CD4-positive, alpha-beta T cell treated with Interleukin-1 beta for 1 hour (primary cell): ENCODE data around the gene SLC9A7.

ENCODE experiments used
- DNase-seq, 2 donors: peaks; one replicate each; pipeline ENCODE4 v3.0.0-alpha.2; 2020 to 2022

The SLC9A7 gene

GRCh38 chrX:46597771-46598170 lies 161.1 kb downstream of the SLC9A7 start:
- DNase-seq: no peak

DNA sequence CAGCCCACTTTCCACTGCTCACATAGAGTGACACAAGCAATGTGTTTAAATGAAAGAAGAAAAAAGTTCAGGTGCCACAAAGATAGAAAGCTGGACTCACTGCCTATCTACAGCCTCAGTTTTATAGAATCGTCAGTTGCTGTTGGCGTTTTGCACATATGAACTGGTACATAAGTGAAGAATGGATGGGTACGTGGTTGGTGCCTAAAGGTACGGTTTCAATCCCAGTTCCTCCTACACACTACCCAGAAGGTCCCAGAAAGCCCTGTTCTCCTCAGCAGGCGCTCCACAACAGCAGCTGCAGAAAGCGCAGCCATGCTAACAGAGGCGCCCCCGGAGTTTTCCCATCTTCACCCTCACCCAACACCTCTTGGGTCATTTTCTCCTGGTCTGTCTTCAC lies 161.7 kb downstream of the SLC9A7 start:
- no peak for DNase-seq

- DNase-seq: no peak
These were observed 163.8 kb downstream of the SLC9A7 start for GRCh38 chrX:46595084-46595483.

DNA sequence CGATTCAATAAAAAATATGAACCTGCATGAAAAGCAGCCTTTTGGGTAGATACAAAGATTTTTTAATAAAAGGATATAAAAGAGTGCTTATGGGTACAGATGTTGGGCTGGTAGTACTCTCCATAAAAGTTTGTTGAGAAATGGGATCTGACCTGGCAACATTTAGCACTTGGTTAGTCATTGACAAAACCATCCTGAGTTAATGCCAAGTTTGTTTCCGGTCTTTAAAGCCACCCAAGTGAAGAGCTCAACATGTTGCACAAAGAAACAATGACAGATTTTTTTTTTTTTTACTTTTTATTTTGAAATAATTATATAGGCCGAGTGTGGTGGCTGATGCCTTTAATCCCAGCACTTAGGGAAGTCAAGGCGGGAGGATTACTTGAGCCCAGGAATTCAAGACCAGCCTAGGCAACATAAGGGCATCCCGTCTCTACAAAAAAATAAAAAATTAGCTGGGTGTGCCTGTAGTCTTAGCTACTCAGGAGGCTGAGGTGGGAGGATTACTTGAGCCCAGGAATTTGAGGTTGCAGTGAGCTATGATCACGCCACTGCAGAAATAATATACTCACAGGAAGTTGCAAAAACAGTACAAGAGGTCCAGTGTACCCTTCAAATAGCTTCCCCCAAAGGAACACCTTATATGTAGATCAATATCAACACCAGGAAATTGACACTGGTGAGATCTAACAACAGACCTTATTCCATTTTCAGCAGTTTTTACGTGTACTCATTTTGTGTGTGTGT lies 168.8 kb downstream of the SLC9A7 start:
- peak in 1 of 2 donors; percentile 6 for DNase-seq

DNA sequence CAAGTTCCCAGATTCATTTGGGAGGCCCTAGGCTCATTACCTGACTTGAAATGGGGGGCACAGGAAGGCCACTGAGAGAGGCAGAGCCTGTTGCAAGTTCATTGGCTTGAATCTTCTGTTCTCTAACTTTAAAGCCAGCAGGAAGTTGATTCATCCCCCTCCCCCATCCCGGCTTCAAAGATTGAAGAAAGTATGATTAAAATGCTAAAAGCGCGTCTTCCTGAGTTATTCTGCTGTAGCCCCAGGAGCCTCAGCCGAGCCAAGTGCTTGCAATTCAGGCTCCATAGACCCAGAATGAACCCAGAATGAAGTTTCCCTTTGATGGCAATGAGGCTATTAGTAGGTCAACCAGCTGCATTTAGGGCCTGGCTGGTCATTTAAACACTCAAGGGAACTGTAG lies 170.7 kb downstream of the SLC9A7 start:
- peak; percentile 13 to 36 for DNase-seq

DNA sequence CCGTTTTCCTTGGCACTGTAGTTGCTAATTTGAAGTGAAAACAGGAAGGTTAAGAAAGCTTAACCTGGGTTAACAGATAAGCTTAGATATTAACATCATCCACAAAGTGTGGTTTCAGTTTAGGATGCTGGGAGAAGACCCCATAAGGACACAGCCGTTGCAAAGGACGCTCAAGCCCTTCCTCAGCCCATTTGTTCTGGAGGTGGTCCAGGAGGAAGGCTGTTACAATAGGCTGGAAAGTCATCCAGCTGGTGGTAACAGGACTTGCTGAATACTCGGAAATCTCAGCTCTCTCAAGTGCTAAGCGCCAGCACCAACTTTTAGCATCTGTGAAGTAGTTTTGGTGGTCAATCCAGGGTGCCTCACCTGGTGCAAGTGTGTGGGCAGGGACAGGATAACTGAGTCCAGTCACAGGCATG lies 171.2 kb downstream of the SLC9A7 start:
- DNase-seq: no peak

- DNase-seq: no peak
These were observed 171.8 kb downstream of the SLC9A7 start for GRCh38 chrX:46587158-46587557.

DNA sequence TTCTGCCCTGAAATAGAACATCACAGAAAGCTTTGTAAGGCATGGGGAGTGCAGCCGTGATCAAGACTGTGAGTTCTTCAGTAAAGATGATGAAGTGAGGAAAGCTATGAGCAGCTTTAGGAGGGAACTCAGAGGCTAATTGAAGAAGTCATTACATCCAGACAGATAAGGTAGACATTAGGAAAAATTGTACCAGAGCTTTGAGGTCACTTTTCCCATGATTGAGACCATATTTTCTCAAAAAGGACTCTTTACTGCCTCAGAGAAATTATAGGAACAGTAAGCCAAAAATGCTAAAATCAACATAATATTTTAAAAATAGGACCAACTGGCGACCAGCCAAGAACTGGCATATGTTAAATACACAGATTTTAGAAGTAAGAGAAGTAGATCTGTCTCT lies 174.2 kb downstream of the SLC9A7 start:
- DNase-seq: no peak

GRCh38 chrX:46582966-46583365 lies 176.0 kb downstream of the SLC9A7 start:
- no peak for DNase-seq

- DNase-seq: no peak
These were observed 176.6 kb downstream of the SLC9A7 start for GRCh38 chrX:46582325-46582724.

DNA sequence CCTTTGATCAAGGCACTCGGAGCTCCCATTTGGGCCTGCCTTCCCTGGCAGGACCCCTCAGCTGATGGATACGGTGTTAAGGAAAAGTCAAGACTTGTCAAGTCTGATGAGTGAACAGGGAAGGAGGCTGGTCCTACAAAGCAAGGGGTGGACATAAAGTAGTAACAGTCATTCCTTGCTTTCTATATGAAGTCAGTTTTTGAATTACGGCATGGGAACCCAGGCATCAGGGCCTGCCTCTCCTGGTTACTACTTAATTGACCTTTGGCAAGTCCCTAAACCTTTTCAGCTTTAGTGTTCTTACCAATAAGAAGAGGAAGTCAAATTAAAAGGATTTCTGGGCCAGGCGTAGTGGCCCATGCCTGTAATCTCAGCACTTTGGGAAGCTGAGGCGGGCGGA lies 178.3 kb downstream of the SLC9A7 start:
- DNase-seq: no peak

- no peak for DNase-seq
These were observed 179.7 kb downstream of the SLC9A7 start for GRCh38 chrX:46579250-46579649.

DNA sequence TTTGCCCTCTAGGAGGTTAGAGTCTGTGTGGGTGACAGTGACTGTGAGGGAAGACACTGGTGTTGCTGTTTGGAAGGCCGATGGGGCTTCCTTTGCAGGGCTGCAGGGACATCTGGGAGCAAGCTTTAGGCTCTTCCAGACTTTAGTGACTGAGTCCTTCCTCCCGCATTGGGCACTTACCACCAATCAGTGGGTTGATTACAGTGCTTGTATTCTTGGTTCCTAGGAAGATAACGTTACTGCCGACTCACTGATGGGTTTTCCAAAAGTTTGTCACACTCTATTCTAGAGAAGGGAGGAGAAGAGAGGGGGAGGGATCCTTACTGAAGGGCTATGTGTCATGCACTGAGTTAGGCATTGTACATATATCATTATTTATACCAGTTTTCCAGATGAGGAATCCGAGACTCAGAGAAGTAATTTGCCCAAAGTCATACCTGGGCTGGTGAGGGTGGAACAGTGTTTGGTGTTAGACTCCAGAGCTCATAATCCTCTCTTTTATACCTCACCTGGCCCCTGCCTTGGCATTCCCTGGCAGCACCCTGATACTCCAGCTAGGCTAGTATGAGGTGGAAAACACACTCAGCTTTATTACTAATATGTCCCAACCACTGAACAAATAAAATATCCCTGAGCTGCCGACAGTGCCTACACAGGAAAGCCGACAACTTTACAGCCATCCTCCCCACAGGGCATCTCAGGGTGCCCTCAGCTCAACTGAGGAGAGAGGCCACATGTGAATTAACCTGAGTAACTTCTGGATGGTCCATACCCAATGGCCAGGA lies 181.5 kb downstream of the SLC9A7 start:
- DNase-seq: no peak

- DNase-seq: no peak
These were observed 182.5 kb downstream of the SLC9A7 start for GRCh38 chrX:46576458-46576857.

- DNase-seq: peak in 1 of 2 donors; percentile 3
These were observed 182.9 kb downstream of the SLC9A7 start for GRCh38 chrX:46575991-46576392.

DNA sequence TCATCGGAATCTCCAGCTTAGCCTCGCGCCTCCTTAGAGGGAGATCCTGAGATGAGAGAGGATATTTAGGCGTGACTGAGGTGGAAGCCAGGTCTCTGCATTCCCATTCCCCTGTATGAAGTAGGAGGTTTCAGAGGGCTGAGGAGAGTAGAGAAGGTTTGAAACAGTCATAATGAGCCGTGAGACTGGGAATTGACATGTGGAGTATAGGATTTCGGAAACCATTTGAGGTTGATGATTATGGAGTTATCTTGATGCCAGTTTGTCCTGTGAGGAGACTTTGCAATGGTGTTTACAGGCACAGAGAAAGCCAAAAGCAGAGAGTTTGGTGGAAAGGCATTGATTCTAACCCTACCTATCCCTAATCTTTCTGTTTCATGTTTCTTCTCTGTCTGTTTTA lies 183.3 kb downstream of the SLC9A7 start:
- no peak for DNase-seq

DNA sequence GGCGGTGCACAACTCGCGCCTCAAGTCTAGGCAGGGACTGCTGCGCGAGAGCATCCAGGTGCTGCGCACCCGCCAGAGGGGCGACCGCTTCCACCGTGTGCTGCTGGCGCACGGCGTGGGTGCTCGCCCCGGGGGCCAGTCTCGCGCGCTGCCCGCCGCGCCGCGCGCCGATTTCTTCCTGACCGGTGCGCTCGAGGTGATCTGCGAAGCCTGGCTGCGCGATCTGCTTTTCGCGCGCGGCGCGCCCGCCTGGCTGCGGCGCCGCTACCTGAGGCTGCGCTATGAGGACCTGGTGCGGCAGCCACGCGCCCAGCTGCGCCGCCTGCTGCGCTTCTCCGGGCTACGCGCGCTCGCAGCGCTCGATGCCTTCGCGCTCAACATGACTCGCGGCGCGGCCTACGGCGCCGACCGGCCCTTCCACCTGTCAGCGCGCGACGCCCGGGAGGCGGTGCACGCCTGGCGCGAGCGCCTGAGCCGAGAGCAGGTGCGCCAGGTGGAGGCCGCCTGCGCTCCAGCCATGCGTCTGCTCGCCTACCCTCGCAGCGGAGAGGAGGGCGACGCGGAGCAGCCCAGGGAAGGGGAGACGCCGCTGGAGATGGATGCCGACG lies 184.0 kb downstream of the SLC9A7 start:
- peak; percentile 36 to 37 for DNase-seq

- DNase-seq: peak; percentile 73 to 78
These were observed 184.8 kb downstream of the SLC9A7 start for GRCh38 chrX:46573892-46574773.

DNA sequence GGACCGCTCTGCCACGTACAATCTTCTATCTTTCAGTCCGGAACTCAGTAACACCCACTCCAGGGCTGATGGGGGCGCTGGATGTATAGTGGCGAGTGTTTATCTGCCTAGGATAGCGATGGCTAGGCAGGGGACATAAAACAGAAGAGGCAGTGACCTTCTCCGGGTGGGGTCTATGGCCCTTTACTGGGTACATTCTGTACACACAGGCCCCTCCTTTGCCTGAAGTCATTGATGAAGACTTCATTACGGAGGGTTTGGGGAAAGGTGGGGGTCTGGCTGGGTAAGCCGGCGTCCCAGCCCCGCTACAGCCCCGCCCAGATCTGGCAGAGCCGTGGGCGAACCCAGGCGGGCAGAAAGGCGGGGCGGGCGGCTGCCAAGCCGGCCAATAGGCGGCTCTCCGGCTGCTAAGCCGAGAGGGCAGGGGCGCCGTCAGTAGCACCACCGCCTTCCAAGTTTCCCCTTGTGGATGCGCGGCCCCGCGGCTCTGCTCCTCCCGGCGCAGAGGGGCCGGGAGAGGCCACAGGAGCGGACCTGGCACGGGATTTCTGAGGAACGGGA lies 185.5 kb downstream of the SLC9A7 start, which contains the start of gene CHST7:
TSS of gene CHST7 (plus strand) at position 435 of the 561 bp plus-strand sequence. CDS start 167 bp downstream, outside the sequence.
- peak; percentile 62 to 71 for DNase-seq

- peak in 1 of 2 donors; percentile 40 for DNase-seq
These were observed 186.5 kb downstream of the SLC9A7 start for GRCh38 chrX:46572340-46572936.

- no peak for DNase-seq
These were observed 187.2 kb downstream of the SLC9A7 start for GRCh38 chrX:46571423-46572339.
